ENCODE measurements around the gene NUDT1.

NUDT1 gene

DNA sequence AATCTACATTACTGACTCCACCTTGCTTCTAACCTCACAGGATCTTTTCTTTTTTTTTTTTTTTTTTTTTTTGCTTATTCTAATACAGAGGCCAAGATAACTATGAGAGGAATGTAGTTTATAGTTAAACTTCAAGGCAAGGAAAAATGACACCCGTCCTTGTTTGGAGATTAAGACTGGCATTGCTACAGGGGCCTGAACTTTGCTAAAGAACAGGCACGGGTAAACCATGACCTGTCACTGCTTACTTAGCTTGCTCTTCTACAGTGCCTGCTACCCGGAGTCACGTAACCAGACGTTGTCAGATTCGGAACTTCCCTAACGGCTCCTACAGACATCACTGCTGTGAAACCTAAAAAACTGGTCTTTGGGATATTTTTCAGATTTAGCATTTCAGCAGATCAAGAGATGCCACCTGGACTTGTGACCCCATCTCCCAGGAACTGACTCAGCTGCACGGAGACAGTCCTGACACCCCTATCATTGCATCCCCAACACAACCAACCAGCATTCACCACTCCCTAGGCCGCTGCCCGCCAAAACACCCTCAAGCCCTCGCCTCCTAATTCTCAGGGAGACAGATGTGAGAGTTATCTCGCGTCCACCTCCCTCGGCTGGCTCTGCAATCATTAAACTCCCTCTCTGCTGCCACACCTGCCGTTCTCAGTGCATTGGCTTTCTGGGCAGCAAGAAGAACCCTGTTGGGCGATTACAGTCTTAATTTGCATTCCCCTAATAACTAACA, 36.8 kb upstream of the NUDT1 start:
- DNase-seq (ENCODE audit: low read depth), result peak; percentile 16

DNA sequence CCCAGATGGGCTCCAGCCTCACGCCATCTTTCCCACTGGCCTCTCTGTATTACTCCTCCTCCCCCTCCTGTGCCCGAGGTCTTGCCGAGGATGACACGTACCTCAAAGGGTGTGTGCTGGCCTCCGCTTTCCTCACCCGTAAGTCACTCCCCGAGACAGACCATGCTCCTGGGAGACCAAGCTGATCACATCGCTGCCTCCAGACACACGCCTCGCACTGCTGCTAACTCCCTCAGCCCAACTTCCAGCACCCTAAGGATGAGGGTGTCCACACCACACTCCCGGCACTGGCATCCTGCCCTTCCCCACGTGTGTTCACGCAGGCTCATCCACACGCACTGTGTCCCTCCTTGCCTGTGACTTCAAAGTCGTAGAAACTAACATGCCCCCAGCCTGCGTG, 33.3 kb upstream of the NUDT1 start:
- DNase-seq (ENCODE audit: low read depth), result no peak

DNA sequence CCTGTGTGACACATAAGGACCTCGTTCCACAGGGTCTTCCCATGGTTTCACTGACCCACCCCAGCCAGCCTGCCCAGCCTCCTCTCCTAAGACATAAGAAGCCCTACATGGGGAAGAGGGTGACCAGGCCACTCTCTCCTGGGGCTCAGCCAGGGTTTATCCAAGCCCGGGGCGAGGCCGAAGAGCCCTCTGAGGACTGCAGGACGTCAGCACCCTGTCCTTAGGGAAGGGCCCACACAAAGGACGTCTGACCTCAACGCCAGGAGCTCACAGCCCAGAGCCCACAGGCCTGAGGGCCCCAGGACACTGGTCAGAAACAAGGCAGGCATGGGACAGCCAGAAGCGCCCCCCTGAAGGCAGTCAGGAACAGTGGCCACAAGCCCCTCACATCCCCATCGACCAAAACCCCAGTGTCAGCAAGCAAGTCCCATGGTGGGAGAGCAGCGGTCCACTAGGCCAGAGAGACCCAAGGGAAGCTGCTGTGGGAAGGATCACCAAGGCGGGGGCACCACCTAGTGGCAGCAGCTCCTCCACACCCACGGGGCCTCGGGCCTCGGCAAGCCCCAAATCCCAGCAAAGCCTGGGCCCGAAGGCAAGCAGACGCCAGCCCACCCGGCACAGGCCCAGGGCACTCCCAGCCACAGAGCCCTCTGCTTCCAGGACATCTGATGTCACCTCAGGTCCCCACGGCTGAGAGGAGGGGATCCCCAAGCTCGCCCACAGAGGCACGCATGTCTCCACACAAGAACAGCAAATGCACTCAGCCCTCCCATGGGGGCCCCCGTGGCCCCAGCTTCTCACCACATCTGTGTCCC, 32.7 kb upstream of the NUDT1 start:
- peak; percentile 65 for DNase-seq (ENCODE audit: low read depth)

DNA sequence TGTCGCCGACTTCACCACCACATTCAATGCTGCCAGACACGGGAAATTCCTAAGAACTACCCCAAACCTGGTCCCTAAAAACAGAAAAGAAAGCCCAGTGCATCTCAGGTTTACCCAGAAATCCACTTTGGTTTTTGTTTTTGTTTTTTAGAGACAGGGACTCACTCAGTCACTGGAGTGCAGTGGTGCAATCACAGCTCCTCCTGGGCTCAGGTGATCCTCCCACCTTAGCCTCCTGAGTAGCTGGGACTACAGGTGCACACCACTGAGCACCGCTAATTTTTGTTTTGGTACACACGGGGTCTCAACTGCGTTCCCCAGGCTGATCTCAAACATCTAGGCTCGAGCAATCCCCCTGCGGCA, 32.1 kb upstream of the NUDT1 start:
- no peak for DNase-seq (ENCODE audit: low read depth)

DNA sequence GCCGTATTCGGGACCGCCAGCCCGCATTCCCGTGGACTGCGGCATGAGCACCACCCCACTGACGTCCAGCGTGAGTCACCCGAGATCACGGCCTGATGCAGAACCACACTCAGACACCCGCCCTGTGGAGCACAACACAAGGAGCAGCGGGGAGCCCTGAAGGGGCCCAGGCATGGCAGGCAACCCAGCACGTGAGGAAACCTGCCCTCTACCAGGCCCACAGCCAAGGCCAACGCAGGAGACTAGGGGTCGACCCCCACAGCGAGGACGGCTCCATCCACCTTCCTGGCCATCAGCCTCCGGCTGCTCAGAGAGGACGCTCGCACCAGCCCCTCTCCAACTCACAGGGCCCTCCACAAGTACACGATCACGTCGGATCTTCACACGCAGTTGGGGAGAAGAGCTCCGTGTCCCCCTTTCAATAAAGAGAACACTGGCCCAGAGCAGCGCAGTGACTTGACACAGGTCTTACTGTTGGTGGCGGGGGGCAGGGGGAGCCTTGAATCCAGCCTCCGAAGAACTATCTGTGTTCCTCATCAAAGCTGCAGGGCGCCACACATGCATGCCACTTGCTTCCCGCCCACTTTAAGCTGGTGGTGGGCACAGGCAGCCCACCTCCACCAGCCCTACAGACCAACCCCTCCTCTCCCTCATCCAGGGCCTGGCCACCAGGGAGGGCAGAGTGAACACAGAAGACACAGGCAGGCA, 31.3 kb upstream of the NUDT1 start:
- no peak for DNase-seq (ENCODE audit: low read depth)

DNA sequence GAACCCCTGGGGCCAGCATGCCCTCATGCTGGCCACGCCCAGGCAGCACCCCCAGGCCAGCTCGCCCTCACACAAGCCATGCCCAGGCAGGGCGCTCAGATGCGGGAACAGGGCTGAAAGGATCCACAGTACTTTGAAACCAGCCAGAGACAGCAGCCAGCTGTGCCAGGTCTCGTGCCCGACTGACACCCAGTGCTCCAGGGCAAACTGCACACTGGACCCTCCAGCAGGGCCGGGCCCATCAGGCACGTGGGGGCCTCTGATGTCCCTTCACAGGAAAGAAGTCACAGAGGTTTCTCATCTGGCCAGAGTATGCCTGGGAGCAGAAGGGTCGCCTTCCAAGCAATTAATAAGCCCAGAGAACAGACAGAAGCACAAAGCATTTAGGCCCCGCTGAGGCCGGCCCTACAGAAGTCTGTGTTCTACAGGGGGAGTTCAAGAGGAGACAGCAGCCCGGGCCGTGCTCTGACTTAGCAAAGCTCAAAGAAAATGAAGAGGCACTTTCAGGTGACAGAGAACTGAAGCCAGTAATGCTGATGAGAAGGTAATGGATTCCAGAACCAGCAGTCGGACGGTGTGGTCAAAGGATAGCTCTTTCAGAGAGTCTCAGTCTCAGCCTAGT, 30.7 kb upstream of the NUDT1 start:
- no peak for DNase-seq (ENCODE audit: low read depth)

DNA sequence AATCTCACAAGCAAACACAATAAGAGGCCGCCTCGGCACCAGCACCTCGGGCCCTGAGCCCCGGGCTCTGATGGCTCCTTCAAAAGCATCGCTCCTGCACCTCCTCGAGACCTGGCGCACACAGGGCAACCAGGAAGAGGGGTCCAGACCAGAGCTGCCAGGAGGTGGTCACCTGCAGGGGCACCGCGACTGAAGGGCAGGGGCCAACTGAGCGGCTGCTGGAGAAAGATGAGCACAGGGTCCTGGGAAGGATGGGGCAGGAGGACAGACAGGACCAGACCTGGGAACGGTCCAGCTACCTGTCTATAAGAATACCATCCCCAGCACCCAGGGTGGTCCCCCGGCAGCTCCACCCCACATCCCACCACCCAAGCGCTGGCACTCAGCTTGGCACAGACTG, 30.1 kb upstream of the NUDT1 start:
- no peak for DNase-seq (ENCODE audit: low read depth)

DNA sequence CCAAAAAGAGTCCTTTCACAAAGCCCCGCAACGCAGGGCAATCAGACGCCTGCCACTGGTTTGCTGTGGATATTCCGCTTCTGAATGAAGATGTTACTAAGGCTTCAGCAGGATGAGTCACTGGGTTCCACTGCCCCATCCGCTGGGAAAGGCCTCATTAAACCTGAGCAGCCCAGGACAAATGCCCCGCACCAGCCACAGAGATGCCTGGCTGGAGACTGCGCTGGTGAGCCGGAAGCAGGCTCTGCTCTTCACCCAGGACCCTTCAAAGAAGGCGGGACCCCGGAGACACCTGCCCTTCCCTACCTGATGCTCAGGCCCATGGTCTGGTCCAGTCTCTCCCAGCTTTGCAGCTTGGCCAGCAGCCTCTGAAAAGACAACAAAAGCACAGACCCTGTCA, 29.1 kb upstream of the NUDT1 start:
- DNase-seq (ENCODE audit: low read depth), result no peak

DNA sequence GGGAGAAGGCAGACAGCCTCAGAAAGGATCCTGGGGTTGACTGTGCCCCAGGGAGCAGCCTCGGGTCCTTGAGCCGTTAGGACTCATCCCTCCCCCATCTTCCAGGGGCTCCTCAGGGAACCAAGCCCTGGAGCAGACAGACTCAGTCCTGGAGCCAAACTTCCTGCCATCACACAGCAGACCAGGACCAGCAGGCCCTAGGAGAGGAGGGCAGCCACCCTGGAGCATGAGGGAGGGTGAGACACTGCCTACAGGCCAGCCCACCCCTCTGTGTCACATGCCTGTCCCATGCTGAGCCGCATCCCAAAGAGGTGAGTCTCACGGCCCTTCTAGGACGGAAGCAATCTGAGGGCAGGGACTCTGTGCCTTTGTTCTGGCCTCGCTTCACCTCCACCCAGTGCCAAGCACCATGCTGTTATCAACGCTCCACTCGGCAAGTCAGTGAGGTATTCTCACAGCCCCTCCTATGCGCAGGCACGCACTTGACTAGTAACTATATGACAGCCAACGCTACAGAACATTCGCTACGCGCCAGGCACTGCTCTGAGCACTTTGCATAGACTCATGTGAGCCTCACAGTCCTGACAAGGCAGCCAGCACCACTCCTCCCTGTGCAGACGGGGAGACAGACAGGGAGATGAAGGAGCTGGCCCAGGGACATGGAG, 28.3 kb upstream of the NUDT1 start:
- DNase-seq (ENCODE audit: low read depth), result no peak

DNA sequence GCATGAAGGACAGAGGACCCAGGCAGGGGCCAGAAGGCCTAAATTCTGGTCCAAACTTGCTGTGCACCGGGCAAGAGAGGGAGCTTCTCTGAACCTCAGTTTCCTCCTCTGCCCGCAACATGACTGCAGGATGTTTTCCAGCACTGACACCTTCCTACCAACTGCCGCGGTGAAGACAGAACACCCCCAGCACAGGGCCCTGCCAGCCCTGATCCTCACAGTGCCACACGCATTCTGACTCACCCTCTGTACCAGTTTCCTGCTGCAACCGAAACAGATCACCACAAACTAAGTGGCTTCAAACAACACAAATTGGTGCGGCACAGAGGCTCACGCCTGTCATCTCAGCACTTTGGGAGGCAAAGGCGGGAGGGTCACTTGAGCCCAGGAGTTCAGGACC, 27.4 kb upstream of the NUDT1 start:
- DNase-seq (ENCODE audit: low read depth), result no peak

DNA sequence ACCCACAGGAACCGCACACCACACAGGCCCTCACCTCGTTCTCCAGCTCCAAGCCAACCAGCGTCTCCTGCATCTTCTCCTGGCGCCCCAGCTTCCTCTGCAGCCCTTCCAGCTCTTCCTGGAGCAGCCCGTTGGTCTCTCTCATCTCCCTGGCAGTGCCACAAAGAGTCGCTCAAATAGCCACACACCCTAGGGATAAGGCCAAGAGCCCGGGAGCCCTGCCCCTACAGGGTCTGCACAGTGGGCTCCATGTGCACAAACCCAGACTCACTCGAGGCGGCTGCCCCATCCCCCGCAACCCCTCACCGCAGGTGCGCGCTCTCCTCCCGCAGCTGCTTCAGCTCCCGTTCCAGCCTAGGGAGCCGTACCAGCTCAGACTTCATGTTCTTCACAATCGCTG, 26.2 kb upstream of the NUDT1 start:
- DNase-seq (ENCODE audit: low read depth), result no peak

DNA sequence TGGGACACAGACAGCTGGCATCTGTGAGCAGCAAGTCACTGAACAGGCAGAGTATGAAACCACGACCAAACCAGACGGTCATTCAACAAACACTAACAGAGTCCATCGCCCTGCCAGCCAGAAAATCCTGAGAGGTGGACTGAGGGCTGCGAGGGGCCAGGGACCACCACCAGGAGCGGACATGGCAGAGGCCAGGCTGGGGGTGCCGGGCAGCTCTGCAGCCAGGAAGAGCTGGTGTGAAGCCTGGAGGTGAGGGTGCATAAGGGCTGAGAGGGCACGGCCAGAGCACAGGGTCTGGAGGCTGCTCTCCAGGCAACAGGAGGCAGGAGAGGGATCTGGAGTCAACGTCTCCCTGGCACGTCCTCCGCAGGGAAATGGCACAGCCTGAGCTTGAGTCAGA, 24.8 kb upstream of the NUDT1 start:
- no peak for DNase-seq (ENCODE audit: low read depth)

DNA sequence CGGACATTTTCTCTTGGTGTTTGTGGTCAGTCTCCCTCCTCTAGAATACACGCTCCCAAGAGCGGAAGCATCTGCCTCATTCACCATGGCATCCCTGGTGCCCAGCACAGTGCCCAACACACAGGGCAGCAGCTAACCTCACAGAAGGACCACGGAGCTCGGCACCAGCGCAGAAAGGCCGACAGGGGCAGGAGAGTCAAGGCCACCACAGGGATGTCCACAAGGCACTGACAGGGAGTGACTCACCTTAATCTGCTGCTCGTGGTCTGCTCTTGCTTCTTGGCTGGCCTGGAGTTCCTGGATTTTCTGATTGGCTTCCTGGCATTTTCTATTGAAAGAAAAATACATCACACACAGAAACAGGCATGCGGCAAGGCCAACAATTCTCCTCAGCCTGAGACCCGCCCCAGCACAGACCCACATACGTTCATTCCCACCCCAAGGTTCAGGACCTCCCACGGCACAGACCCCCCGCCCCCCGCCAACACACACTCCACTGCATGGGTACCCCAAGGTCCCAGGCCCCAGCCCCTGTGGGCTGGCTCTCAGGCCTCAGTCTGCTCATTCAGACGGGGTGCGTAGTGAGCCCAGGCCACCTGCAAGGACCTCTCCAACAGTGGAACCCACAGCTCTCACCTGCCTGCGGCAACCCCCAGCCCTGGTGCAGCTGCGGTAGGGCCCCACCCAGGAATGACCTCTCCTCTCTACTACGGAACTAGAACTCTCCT, 24.1 kb upstream of the NUDT1 start:
- peak; percentile 21 for DNase-seq (ENCODE audit: low read depth)

DNA sequence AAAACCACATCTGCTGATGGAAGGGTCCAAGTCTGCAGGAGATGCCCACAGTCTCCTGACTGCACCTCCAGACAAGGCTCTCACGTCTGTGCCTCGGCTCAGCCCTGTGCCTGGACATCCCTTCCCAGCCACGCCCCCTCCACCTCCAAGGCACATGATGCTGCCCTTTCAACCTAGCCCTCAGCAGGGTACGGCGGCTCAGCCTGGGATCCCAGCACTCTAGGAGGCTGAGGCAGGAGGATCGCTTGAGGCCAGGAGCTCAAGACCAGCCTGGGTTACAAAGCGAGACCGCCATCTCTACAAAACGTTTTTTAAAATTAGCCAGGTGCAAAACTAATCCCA, 23.6 kb upstream of the NUDT1 start:
- DNase-seq (ENCODE audit: low read depth), result no peak

DNA sequence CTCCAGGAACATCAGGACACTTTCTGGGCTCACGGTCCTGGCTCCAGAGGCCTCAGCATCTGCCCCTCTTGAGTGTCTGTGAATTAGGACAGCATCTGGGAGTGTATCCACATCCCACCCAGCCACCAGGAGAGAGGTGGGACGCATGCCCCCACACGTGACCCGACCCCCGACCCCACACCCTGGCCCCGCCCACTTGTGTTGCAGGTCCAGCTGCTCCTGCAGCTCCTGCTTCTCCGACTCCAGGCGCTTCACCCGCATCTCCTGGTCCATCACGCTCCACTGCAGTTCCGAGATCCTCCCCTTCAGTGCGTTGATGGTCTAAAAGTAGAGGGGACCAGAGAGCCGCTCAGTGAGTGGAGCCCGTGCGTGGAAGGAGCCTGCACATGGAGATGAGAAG, 22.9 kb upstream of the NUDT1 start:
- DNase-seq (ENCODE audit: low read depth), result no peak

DNA sequence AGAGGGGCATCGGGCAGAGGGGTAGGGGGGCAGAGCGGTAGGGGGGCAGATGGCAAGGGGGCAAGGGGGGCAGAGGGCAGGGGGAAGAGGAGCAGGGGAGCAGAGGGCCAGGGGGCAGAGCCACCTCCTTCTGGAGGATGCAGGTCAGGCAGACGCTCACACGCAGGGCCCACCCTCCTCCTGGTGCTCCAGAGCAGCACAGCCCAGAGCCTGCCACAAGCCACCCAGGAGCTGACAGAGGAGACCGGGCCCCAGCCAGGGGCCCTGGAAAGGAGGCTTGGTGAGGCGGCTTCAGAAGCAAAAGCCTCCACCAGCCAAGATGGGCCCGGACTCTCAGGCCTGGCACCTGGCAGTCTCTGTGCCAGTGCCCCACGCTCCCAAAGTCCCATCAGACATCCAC, 22.4 kb upstream of the NUDT1 start:
- no peak for DNase-seq (ENCODE audit: low read depth)

DNA sequence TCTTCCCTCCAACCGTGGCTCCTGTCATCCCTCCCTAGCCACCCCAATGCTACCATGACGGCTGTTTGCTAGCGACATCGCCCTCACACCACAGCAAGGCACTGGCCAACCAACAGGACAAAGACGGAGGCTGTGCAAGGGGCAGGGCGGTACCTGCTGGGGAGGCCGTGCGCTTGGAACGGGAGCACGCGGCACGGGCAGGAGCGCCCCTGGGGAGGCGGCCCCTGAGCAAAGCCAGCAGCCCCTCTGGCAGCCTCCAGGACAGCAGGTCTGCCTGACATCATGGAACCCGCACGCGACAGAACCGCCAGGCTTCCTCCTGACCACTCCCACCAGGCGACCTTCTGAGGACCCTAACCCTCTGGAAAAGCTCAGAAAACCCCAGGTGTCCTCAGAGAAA, 22.0 kb upstream of the NUDT1 start:
- no peak for DNase-seq (ENCODE audit: low read depth)

DNA sequence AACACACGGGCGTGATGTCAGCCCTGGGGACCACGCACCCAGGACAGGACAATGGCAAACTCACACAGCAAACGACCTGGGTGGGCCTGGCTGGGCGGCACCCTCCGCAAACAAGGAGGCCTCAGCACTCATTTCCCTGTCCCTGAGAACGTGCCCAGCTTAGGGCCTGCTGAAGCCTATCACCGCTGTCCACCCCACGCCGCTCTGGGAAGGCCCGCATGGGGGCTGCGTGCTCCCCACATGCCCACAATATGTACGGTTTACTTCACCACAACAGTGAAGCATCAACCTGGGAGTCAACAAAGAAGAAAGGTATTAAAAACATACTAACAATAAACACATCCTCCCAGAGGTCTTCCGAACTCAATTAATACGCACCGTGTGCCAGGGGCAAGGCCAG, 21.5 kb upstream of the NUDT1 start:
- DNase-seq (ENCODE audit: low read depth), result no peak

DNA sequence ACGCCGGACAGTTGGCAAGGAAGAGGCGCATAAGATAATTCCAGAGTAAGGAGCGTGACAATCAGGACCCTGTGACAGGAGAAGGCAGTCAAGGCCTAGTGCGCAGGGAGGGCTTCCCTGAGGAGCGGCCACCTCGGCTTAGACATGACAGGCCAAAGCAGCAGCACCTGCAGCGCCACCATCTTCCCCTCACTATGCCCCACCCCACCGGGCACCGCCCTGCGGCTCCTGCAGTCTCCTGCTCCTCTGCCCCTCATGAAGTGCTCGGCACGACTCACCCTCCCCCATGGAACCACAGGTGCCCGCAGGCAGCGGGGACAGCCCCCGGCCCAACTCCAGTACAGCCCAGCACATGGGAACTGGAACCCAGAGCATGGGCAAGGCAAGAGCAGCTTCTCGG, 21.1 kb upstream of the NUDT1 start:
- DNase-seq (ENCODE audit: low read depth), result no peak

DNA sequence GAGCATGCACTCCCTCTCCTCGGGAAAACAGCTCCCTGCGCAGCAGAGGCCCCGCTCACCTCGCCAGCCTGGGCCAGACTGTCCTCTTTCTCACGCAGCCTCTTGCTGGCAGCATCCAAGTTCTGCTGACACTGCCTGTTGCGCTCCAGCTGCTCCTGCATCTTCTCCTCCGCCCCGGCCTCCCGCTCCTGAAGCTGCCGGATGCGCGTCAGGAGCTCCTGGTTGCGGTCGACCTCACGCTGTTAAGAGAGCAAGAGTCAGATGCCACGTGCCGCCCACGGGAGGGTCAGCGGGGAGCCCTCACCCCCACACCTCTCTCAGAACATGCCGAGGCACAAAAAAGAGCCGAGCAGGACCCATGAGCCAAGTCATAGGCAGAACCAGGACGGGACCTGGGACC, 19.5 kb upstream of the NUDT1 start:
- no peak for DNase-seq (ENCODE audit: low read depth)

DNA sequence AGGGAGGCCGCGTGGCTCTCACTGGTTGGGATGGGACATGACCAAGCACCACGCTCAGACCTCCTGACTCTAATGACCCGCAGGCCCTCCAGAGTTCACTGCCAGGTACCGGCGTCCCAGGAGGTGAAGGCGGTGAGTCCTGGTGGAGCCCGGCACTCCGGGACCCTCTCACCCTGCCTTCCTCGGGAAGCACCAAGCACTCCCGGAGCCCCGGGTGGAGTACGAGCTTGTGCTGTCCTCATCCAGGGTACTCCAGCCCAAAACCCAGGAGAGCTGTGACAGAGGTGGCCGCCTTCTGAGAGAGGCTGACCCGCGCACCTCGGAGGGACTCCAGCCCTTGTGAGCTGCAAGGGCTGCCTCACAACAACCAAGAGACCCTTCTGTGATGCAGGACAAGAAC, 18.7 kb upstream of the NUDT1 start:
- DNase-seq (ENCODE audit: low read depth), result no peak

DNA sequence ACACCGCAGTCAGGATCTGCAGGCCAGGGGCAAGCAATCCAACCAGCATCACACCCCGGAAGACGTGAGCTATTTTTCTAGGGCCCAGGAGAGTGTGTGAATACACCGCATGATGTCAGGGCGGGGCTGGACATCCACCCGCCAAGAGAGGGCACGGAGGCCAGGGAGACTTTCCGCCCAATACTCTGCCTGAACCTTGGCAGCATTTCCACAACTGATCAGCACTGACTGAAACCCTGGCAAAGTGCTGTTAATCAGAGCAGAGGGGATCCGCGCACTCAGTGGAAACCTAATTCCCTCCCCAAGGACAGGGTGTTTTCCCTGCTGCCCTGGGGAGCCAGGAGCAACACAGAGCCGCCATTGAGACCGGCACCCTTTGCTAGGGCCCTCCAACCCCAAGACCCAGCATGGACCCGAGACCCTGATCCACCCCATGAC, 17.5 kb upstream of the NUDT1 start:
- DNase-seq (ENCODE audit: low read depth), result no peak
